NCI-H69 (cell line): ENCODE measurements around the gene MYZAP.

Experiments used
- DNase-seq: peaks from one replicate; lab custom pipeline; 2025; lab: John Stamatoyannopoulos, UW

The MYZAP gene

GRCh38 chr15:57591822-57592367, at the start of gene MYZAP:
Gene MYZAP, plus strand, starts transcription at chr15:57591904. Its CDS starts 131 bp downstream, at chr15:57592035.
- peak; percentile 46 for DNase-seq

GRCh38 chr15:57542505-57542817, 49.2 kb upstream of the MYZAP start:
- DNase-seq: no peak

GRCh38 chr15:57544848-57545480, 46.7 kb upstream of the MYZAP start:
- no peak for DNase-seq

GRCh38 chr15:57545995-57546394, 45.7 kb upstream of the MYZAP start:
- no peak for DNase-seq

- DNase-seq: no peak
Measured at GRCh38 chr15:57547243-57547755, 44.4 kb upstream of the MYZAP start.

GRCh38 chr15:57548351-57548750, 43.4 kb upstream of the MYZAP start:
- DNase-seq: no peak

- no peak for DNase-seq
Measured at GRCh38 chr15:57548835-57549234, 42.9 kb upstream of the MYZAP start.

- no peak for DNase-seq
Measured at GRCh38 chr15:57549935-57550334, 41.8 kb upstream of the MYZAP start.

GRCh38 chr15:57550640-57551039, 41.1 kb upstream of the MYZAP start:
- DNase-seq: no peak

GRCh38 chr15:57551715-57552677, 39.7 kb upstream of the MYZAP start:
- DNase-seq: peak; percentile 23

- DNase-seq: no peak
Measured at GRCh38 chr15:57552678-57553334, 38.9 kb upstream of the MYZAP start.

- peak; percentile 14 for DNase-seq
Measured at GRCh38 chr15:57553526-57553925, 38.2 kb upstream of the MYZAP start.

GRCh38 chr15:57554063-57554811, 37.5 kb upstream of the MYZAP start:
- peak; percentile 87 for DNase-seq

- no peak for DNase-seq
Measured at GRCh38 chr15:57554812-57555179, 36.9 kb upstream of the MYZAP start.

- peak; percentile 23 for DNase-seq
Measured at GRCh38 chr15:57555270-57555669, 36.4 kb upstream of the MYZAP start.

- DNase-seq: no peak
Measured at GRCh38 chr15:57556040-57556439, 35.7 kb upstream of the MYZAP start.

- DNase-seq: no peak
Measured at GRCh38 chr15:57557267-57557666, 34.4 kb upstream of the MYZAP start.

GRCh38 chr15:57557810-57558209, 33.9 kb upstream of the MYZAP start:
- DNase-seq: no peak

- peak; percentile 71 for DNase-seq
Measured at GRCh38 chr15:57559875-57560274, 31.8 kb upstream of the MYZAP start.

GRCh38 chr15:57561041-57561711, 30.5 kb upstream of the MYZAP start:
- DNase-seq: peak; percentile 74

- DNase-seq: no peak
Measured at GRCh38 chr15:57562196-57562769, 29.4 kb upstream of the MYZAP start.
